HepG2 (cell line): ENCODE results near the gene HNRNPF. TPM values are rescaled to one million over a fixed set of nuclear protein-coding genes. Genes with fewer than 3 reads are reported as not detected.
A peak's percentile ranks its signal among the peaks of the same experiment; 100 is the strongest.

Source experiments
- GTF3A ChIP-seq: sonication (generic); formaldehyde crosslinking; conservative IDR thresholded peaks from 2 replicates; pipeline ENCODE4 v1.4.0; 2020; ENCODE audit warnings: mild to moderate bottlenecking, missing genetic modification reagents
- HMG20B ChIP-seq: conservative IDR thresholded peaks from 2 replicates; pipeline ENCODE4 v1.6.1; 2016; ENCODE audit warnings: missing genetic modification reagents, missing compliant biosample characterization
- HNF4A ChIP-seq: sonication (generic); formaldehyde crosslinking; IDR thresholded peaks from 2 replicates; pipeline ENCODE4 v1.4.0; 2020; ENCODE audit warnings: missing genetic modification reagents
- HNRNPH1 ChIP-seq: fragments of 200-400 bp; formaldehyde crosslinking; optimal IDR thresholded peaks from 2 replicates; pipeline ENCODE3; 2017; ENCODE audit warnings: mild to moderate bottlenecking, low read depth, low read length
- KAT2B ChIP-seq: fragments of 150-350 bp; IDR thresholded peaks from 2 replicates; pipeline ENCODE4 v1.6.1; 2014; ENCODE audit warnings: low read depth, low read length, borderline replicate concordance
- MIER3 ChIP-seq: IDR thresholded peaks from 2 replicates; pipeline ENCODE4 v1.6.1; 2016; ENCODE audit warnings: missing compliant biosample characterization, borderline replicate concordance
- NR1H2 ChIP-seq: sonication (generic); formaldehyde crosslinking; IDR thresholded peaks from 2 replicates; pipeline ENCODE4 v1.8.1; 2022; ENCODE audit warnings: low read depth, missing genetic modification reagents, borderline replicate concordance
- WIZ ChIP-seq: sonication (generic); formaldehyde crosslinking; IDR thresholded peaks from 2 replicates; pipeline ENCODE4 v1.5.1; 2020; ENCODE audit warnings: mild to moderate bottlenecking, missing genetic modification reagents
- ZBTB4 ChIP-seq: sonication (generic); formaldehyde crosslinking; IDR thresholded peaks from 2 replicates; pipeline ENCODE4 v1.4.0; 2020; ENCODE audit warnings: missing genetic modification reagents, mild to moderate bottlenecking, borderline replicate concordance
- ZNF224 ChIP-seq: sonication (generic); formaldehyde crosslinking; IDR thresholded peaks from 2 replicates; pipeline ENCODE4 v1.5.0; 2020; ENCODE audit warnings: mild to moderate bottlenecking, missing genetic modification reagents
- ZNF616 ChIP-seq: sonication (generic); formaldehyde crosslinking; IDR thresholded peaks from 2 replicates; pipeline ENCODE4 v1.5.0; 2020; ENCODE audit warnings: low read depth, mild to moderate bottlenecking, missing genetic modification reagents
- ZNF710 ChIP-seq: sonication (generic); formaldehyde crosslinking; IDR thresholded peaks from 2 replicates; pipeline ENCODE4 v1.5.0; 2020; ENCODE audit warnings: mild to moderate bottlenecking, missing genetic modification reagents, borderline replicate concordance
- ZNF713 ChIP-seq: sonication (generic); formaldehyde crosslinking; IDR thresholded peaks from 2 replicates; pipeline ENCODE4 v1.4.0; 2020; ENCODE audit warnings: mild to moderate bottlenecking, missing genetic modification reagents
- ZNF816 ChIP-seq: sonication (generic); formaldehyde crosslinking; IDR thresholded peaks from 2 replicates; pipeline ENCODE4 v1.8.0; 2022; ENCODE audit warnings: missing genetic modification reagents, mild to moderate bottlenecking, borderline replicate concordance
- polyA plus RNA-seq, 8 experiments: library from polyadenylated mRNA; depleted of rRNA in 3 of 8; stranded (reverse) in 7 of 8; unstranded in 1 of 8; fragments of >200 nt; fragmentation: Illumina TruSeq in 4 of 8; extraction: Trizol in 4 of 8; gene quantifications; 2 replicates each; pipeline versions ENCODE4 v1.2.1 to v1.2.3, GENCODE V29; 2011 to 2016; ENCODE audit warnings: low read depth in 4 of 8, missing spikeins in 1 of 8, mixed read lengths in 1 of 8; ENCODE audit not compliant: insufficient read depth in 1 of 8
- total RNA-seq, 5 experiments: library from RNA; depleted of rRNA; stranded (reverse); fragments of >200 nt; fragmentation: Illumina TruSeq; extraction: Trizol; gene quantifications; 2 replicates each; pipeline ENCODE4 v1.2.3, GENCODE V29; 2016; ENCODE audit warnings: low read depth in 1 of 5
- TF ChIP-seq, protein P1 (sequence below): sonication (generic); formaldehyde crosslinking; conservative IDR thresholded peaks from 2 replicates; pipeline ENCODE4 v1.8.0; 2022; ENCODE audit warnings: mild to moderate bottlenecking, moderate library complexity, missing genetic modification reagents

Gene HNRNPF
- total and polyA plus RNA-seq, 2 of the 13 experiments (the other 11 are each of a cell fraction or from before 2014, with no cell fraction given): 166 to 308 TPM

DNA sequence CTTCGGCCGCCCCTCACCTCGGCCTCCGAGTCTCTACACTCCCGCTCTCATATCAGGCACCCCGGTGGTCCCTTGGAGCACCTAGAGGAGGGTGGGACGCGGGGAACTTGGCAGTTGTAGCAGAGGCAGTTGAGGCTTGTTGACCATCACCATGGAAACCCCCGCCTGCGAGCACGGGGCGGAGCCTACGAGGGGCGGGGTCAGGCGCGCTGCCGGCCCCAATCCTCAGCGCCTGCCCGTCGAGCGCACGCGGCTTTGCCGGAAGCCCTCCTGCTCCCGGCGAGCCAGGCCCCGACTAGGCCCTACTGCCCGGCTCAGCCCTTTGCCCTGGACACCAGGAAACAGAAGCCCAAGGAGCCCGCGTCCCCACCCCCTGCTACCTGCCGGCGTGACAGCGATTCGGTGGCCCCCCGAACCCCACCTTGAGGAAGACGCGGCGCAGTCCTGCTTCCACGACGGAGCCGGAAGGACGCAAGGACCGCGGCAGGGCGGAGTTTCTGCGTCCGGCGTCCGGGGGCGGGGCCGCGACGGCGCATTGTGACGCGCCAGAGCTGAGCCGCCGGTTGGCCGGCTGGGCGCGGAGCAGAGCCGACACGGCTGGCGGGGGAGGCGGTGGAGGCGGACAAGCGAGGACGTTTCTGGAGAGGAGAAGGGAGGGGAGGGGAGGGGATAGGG lies at the start of gene HNRNPF (continued):
- TF ChIP-seq NR1H2 (CRISPR knock-in tag) (no peak), ZNF710 (no peak), KAT2B (no peak), ZNF816 (CRISPR knock-in tag) (peak; percentile 45; the same call in 1 of the 2 replicates), ZNF616 (CRISPR knock-in tag) (peak; percentile 61), ZNF224 (peak; percentile 89), HNRNPH1 (no peak), GTF3A (CRISPR knock-in tag) (no peak), ZBTB4 (CRISPR knock-in tag) (no peak), WIZ (CRISPR knock-in tag) (peak; percentile 50; the same call in 1 of the 2 replicates), ZNF713 (no peak), HMG20B (CRISPR knock-in tag) (no peak), HNF4A (no peak; the same call in 1 of the 2 replicates), MIER3 (CRISPR knock-in tag) (peak; percentile 18; the same call in 1 of the 2 replicates)
- TF ChIP-seq, protein P1, sequence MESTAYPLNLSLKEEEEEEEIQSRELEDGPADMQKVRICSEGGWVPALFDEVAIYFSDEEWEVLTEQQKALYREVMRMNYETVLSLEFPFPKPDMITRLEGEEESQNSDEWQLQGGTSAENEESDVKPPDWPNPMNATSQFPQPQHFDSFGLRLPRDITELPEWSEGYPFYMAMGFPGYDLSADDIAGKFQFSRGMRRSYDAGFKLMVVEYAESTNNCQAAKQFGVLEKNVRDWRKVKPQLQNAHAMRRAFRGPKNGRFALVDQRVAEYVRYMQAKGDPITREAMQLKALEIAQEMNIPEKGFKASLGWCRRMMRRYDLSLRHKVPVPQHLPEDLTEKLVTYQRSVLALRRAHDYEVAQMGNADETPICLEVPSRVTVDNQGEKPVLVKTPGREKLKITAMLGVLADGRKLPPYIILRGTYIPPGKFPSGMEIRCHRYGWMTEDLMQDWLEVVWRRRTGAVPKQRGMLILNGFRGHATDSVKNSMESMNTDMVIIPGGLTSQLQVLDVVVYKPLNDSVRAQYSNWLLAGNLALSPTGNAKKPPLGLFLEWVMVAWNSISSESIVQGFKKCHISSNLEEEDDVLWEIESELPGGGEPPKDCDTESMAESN (CRISPR knock-in tag): peak; percentile 97
